ENCODE results near the gene ZNF710. TPM values are rescaled to one million over a fixed set of nuclear protein-coding genes. Genes with fewer than 3 reads are reported as not detected.

The ZNF710 gene
- total and polyA plus RNA-seq, 2 of the 4 experiments (the other 2 are of a cell fraction): 7.6 to 8.2 TPM

DNA sequence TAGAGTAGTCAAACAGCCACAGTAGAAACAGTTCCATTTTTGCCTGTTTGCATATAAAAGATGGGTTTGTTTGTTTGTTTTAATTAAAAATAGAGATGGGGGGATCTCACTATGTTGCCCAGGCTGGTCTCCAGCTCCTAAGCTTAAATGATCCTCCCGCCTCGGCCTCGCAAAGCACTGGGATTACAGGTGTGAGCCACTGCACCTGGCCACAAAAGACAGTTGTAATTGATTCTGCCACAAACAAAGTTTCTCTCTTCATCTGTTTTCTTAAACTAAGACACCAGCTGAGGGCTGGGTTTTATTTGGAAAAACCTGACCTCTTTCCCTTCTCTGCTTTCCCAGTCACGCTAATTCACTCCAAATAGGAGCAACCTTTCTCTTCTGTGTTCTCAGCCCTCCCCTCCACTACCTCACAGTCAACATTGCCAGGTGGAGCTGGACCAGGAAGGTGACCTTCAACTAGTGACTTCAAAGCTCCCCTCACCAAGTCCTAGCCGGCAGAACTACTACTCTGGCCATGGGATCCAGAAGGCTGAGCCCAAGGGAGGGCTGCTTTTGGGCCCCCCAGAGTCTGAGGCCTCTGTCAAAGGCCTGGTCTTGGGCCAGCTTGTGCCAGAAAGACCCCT lies 102.7 kb downstream of the ZNF710 start:
- POLR2A ChIA-PET (ENCODE audit: unreplicated experiment): no interaction called here
- WGBS, 2 experiments (ENCODE audit: extremely low coverage in 2 of 2, insufficient read length in 1 of 2): 100% methylated on average over 1 of the region's 5 CpGs; no CpG with 5 or more reads in 1 of the 2 experiments
- H3K9me3 ChIP-seq (ENCODE audit: control insufficient read depth, insufficient read depth, low read length): no peaks in the 10 kb centered on the region

More for the DNA sequence above, 102.7 kb downstream of the ZNF710 start:
- in situ Hi-C loops (cut with MboI; ENCODE audit: low sequenced_read_pairs) (no loop called here), dilution Hi-C loops (cut with HindIII; ENCODE audit: low sequenced_read_pairs, unreplicated experiment) (no loop called here), intact Hi-C loops (cut with micrococcal nuclease) (loop anchor here (2.0 kb wide), 1 partner anchor 51 kb away; no protein-coding TSS in a partner anchor)
- no peak for TF ChIP-seq NFE2L2 (IDR thresholded peaks at IDR 0.05; ENCODE audit: low read depth, low read length)
- TF ChIP-seq CHD1 (IDR thresholded peaks at IDR 0.05; ENCODE audit: low read depth, low read length): no peak
- no peak for TF ChIP-seq USF2 (IDR thresholded peaks at IDR 0.05; ENCODE audit: low read depth, low read length)
- TF ChIP-seq RFX5 (IDR thresholded peaks at IDR 0.05; ENCODE audit: low read depth, low read length): no peak
- TF ChIP-seq RCOR1 (IDR thresholded peaks at IDR 0.05; ENCODE audit: insufficient replicate concordance, low read length): no peak
- TF ChIP-seq POLR2A (IDR thresholded peaks at IDR 0.05; ENCODE audit: low read depth, low read length): no peak
- TF ChIP-seq FOS (IDR thresholded peaks at IDR 0.05; ENCODE audit: low read depth, low read length): no peak
- no peak for TF ChIP-seq MAFK (IDR thresholded peaks at IDR 0.05; ENCODE audit: low read depth, low read length)
- no peak for TF ChIP-seq SMC3 (IDR thresholded peaks at IDR 0.05; ENCODE audit: low read depth, low read length)
- no peak for TF ChIP-seq RAD21 (IDR thresholded peaks at IDR 0.05; ENCODE audit: low read length)
- no peak for TF ChIP-seq CEBPB (IDR thresholded peaks at IDR 0.05; ENCODE audit: low read depth, low read length)
- TF ChIP-seq BHLHE40 (IDR thresholded peaks at IDR 0.05; ENCODE audit: low read depth, low read length): no peak
- TF ChIP-seq, protein P1, sequence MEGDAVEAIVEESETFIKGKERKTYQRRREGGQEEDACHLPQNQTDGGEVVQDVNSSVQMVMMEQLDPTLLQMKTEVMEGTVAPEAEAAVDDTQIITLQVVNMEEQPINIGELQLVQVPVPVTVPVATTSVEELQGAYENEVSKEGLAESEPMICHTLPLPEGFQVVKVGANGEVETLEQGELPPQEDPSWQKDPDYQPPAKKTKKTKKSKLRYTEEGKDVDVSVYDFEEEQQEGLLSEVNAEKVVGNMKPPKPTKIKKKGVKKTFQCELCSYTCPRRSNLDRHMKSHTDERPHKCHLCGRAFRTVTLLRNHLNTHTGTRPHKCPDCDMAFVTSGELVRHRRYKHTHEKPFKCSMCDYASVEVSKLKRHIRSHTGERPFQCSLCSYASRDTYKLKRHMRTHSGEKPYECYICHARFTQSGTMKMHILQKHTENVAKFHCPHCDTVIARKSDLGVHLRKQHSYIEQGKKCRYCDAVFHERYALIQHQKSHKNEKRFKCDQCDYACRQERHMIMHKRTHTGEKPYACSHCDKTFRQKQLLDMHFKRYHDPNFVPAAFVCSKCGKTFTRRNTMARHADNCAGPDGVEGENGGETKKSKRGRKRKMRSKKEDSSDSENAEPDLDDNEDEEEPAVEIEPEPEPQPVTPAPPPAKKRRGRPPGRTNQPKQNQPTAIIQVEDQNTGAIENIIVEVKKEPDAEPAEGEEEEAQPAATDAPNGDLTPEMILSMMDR (conservative IDR thresholded peaks at IDR 0.05; ENCODE audit: low read depth, low read length): no peak
- no peak for TF ChIP-seq MXI1 (IDR thresholded peaks at IDR 0.05; ENCODE audit: borderline replicate concordance, low read depth, low read length)
- H2BK20ac ChIP-seq (ENCODE audit: low read depth, low read length): no peak overlapping the region
- no peak overlapping the region for H3K4me2 ChIP-seq (ENCODE audit: low read depth, low read length)
- H2AFZ ChIP-seq (replicated peaks; ENCODE audit: low read length, poor library complexity): no peak overlapping the region
- DNase-seq (no peak), ATAC-seq (ENCODE audit: low read depth) (no peak)
- H3K9ac ChIP-seq (ENCODE audit: low read depth, low read length): no peak overlapping the region
- H3K4ac ChIP-seq (ENCODE audit: low read depth, low read length): no peak overlapping the region
- H3K56ac ChIP-seq (ENCODE audit: extremely low read depth, insufficient read depth, low read length): no peak overlapping the region
- BruUV-seq (replicated peaks): no TSS peak
- peaks cover 27% of the 10 kb centered on the region for H3K4me1 ChIP-seq (ENCODE audit: control insufficient read depth, insufficient read depth, low read length)
- no peak overlapping the region for H2BK5ac ChIP-seq (ENCODE audit: low read depth, low read length, poor library complexity, severe bottlenecking)
- H3K4me3 ChIP-seq (ENCODE audit: insufficient read depth, low read depth, low read length): no peak overlapping the region
- no peak overlapping the region for H4K91ac ChIP-seq (ENCODE audit: insufficient read depth, low read depth, low read length)
- H2BK15ac ChIP-seq (ENCODE audit: low read depth, low read length): no peak overlapping the region
- H3K36me3 ChIP-seq (ENCODE audit: control insufficient read depth, insufficient read depth, low read length): no peaks in the 10 kb centered on the region
- peaks cover 22 to 30% of the 10 kb centered on the region in 2 experiments for H3K79me1 ChIP-seq (ENCODE audit: low read depth in 1 of 2, low read length in 2 of 2)
- no peak overlapping the region for H2BK120ac ChIP-seq (ENCODE audit: low read depth, low read length)
- H4K8ac ChIP-seq (ENCODE audit: low read depth in 2 of 2, low read length in 2 of 2): no peak overlapping the region
- H3K9me1 ChIP-seq (ENCODE audit: insufficient read depth, low read length): peaks cover 21% of the 10 kb centered on the region
- H3K23ac ChIP-seq (ENCODE audit: low read depth, low read length): no peak overlapping the region
- no peak overlapping the region for H2AK9ac ChIP-seq (replicated peaks; ENCODE audit: low read depth, low read length, poor library complexity)
- no peaks in the 10 kb centered on the region for H3K27me3 ChIP-seq (ENCODE audit: control insufficient read depth, insufficient read depth, low read length)
- 0 out of 2 replicates have a peak, but pooled peaks cover 12% of the 10 kb centered on the region for H4K20me1 ChIP-seq (ENCODE audit: insufficient read depth, low read length)
- no peak overlapping the region for H3K14ac ChIP-seq (replicated peaks; ENCODE audit: low read depth, low read length)
- CTCF ChIA-PET: interaction anchor here (0.5 to 1.0 kb wide), 2 partner anchors 11 to 19 kb away, joined by 4 read pairs; no protein-coding TSS in a partner anchor
- H3K27ac ChIP-seq (ENCODE audit: insufficient read depth, low read length): no peak overlapping the region
- no peak overlapping the region for H2AK5ac ChIP-seq (ENCODE audit: low read depth, low read length)
- no peak overlapping the region for H4K5ac ChIP-seq (ENCODE audit: low read depth, low read length)
- no peak overlapping the region for H3K18ac ChIP-seq (ENCODE audit: low read depth, low read length)
